Islet precursor cell (in vitro differentiated cells): ENCODE data around the gene RNF227.

ENCODE experiments used
- DNase-seq: peaks from one replicate; pipeline ENCODE4 v3.0.0-alpha.2; 2018

The RNF227 gene

GRCh38 chr17:7929158-7930023, 13.3 kb upstream of the RNF227 start, which contains the start of gene KCNAB3:
KCNAB3 (minus strand) TSS chr17:7929856; CDS start chr17:7929435, 421 bp downstream.
- DNase-seq: peak; percentile 91

GRCh38 chr17:7927596-7927995, 11.5 kb upstream of the RNF227 start:
- no peak for DNase-seq

- DNase-seq: peak; percentile 91
Measured at GRCh38 chr17:7922845-7923628, 6.9 kb upstream of the RNF227 start.

DNA sequence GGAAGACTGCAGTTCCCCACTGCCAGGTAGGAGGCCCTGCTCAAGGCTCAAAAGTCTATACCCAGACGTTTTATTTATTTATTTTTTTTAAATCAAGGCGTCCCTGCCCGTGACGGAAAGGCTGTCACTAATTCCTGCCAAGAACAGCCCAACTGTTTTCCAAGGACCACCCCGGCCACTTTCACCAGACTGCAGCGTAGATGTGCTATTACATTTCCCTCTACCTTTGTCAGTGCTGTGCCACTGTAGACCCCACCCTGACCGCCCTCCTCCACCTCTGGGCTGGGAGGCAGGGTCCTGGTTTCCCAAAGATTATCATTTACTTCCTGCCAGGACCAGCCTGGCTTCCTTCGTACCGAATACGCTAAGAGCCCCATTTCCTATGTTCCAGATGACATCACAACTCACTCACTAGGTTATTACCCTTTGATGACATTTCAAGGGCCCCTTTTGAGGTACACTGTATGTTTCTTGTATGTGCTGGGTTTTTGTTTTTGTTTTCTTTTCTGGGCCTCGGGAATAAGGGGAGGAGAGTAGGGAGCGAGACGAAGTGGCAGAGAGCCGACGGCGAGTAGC, 6.3 kb upstream of the RNF227 start:
- DNase-seq: no peak

DNA sequence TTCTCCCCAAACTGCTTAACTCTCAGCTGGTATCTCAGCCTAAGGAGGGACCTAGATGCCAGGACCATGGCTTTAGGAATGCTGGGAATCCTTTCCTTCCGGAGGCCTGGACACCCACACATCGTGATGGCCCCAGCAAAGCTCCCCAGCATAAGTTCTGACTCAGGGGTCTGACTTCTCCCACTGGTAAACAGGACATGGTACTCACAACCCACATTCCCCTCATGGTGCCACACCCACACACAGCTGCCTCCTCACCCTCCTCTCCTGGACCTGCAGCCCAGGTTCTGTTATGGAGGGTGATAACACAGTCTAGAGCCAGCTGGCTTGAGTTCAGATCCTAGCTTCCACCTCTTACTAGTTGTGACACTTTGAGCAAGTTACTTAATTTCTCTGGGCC, 719 bp upstream of the RNF227 start:
- DNase-seq: no peak

GRCh38 chr17:7916385-7916682, 245 bp upstream of the RNF227 start:
- DNase-seq: no peak

DNA sequence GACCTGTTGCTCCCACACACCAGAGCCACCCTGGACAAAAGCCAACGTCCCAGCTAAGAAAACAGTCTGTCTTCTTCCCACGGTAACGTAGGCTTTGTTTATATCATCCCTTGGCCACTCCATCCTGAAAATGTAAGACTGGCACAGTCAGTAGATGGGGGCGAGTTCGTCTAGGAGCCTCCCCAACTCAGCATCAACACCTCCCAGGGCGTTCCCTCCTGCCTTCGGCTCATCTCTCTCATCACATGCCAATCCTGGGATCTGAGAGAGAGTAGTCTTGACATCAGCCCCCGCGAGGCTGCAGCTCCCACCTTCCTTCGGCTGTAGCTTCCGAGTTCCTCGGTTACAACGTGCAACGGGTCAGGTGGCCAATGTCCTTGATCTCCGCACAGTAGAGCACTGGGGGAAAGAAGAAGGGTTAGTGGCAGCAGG, 894 bp downstream of the RNF227 start:
- no peak for DNase-seq

GRCh38 chr17:7912927-7913524, 3.1 kb downstream of the RNF227 start:
- peak; percentile 84 for DNase-seq

DNA sequence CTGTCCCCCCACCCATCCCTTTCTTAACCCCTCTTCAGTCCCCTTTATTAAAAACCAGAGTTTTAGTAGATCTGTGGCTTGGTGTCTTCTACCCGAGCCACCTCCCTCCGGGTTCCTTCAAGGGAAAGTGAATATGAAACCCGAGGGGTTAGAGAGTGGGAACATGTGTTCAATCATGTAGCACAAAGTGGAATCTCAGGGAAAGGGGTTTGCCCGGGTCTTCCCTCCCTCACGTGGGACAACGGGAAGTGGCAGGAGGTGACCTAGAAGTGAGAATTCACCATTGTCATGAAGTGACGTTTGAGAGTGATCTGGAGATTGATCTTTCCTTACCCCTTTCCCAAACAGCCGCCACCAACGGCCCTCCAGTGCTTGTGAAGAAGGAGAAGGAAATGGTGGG, 5.0 kb downstream of the RNF227 start:
- no peak for DNase-seq

GRCh38 chr17:7910711-7911110, 5.4 kb downstream of the RNF227 start:
- DNase-seq: no peak

DNA sequence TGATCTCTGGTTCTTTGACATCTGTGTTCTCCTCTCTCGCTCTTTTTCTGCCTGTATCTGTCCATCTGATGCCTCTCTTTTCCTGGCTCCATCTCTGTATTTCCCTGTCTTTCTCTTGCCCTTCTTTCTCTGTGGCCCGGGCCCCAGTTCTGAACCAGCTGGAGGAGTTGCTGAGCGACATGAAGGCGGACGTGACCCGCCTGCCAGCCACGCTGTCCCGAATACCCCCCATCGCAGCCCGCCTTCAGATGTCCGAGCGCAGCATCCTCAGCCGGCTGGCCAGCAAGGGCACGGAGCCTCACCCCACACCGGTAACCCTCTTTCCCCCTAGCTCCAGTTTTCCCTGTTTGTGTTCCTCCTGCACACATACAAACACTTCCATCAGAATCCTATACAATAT, 5.8 kb downstream of the RNF227 start:
- DNase-seq: no peak

GRCh38 chr17:7909089-7909488, 7.0 kb downstream of the RNF227 start:
- no peak for DNase-seq

DNA sequence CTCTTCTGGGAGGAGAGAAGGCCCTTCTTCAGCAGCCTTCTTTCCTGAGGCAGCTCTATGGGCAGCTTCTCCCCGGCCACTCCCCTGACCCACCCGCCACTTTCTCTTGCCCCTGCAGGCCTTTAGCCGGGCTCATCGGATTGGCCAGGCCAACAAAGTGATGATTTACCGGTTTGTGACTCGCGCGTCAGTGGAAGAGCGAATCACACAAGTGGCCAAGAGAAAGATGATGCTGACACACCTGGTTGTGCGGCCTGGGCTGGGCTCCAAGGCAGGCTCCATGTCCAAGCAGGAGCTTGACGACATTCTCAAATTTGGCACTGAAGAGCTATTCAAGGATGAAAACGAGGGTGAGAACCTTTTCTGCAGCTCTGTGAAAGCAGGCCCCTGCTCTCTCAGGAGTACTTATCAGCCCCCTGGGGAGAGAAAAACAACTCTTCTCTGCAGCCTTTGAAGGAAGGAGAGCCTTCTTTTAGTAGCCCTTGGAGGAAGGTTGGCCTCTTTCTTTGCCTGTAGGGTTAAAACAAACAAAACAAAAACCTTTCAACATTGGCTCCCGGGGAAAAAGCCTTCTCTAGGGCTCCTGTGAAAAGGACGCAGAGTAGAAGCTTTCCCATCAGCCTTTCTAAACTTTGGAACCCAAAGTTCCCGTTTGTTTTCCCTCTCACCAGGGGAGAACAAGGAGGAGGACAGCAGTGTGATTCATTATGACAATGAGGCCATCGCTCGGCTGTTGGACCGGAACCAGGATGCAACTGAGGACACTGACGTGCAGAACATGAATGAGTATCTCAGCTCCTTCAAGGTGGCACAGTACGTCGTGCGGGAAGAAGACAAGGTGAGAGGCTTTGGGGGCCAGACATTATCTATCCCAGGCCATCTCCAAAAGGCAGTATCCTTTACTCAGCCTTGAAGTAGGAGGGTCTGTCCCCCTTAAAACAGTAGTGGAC, 12.7 kb downstream of the RNF227 start:
- DNase-seq: peak; percentile 71

DNA sequence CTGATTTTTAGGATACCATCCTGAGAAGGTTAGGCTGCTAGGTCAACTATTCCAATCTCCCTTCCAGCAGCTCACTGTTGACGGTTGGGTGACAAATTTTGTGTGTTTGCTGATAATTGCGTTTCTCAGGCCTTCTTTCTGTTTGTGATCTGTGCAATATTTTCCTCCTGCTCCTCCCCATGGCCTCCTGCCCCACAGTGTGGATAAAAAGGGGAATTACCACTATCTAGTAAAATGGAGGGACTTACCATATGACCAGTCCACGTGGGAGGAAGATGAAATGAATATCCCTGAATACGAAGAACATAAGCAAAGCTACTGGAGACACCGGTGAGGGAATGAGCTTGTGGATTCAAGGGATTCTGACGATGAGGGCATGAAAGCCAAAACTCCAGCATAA, 18.3 kb downstream of the RNF227 start:
- DNase-seq: peak; percentile 48

DNA sequence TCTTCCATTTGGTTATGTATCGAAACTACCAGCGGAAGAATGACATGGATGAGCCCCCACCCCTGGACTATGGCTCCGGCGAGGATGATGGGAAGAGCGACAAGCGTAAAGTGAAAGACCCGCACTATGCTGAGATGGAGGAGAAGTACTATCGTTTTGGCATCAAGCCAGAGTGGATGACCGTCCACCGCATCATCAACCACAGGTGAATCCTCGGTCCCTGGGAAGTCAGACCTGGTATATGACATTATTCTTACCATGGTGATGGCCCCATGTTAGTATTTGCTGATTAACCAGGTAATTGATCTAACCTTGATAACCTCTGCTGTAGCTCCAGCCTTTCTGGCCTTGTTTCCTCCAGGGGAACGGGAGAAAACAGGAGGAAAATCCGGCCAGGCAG, 19.0 kb downstream of the RNF227 start:
- DNase-seq: peak; percentile 30

DNA sequence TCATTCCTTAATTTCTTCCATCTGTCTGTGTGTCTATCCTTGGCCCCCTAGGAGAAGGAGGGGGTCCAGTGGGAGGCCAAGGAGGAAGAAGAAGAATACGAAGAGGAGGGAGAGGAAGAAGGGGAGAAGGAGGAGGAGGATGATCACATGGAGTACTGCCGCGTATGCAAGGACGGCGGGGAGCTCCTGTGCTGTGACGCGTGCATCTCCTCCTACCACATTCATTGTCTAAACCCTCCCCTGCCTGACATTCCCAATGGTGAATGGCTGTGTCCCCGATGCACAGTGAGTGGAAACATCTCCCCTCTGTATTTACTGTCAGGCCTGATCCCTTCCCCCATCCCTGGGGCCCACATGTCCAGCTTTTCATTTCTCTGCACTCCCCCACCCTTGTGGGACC, 21.2 kb downstream of the RNF227 start:
- DNase-seq: peak; percentile 38

- DNase-seq: peak; percentile 42
Measured at GRCh38 chr17:7894226-7894625, 21.9 kb downstream of the RNF227 start.

- peak; percentile 42 for DNase-seq
Measured at GRCh38 chr17:7893187-7893880, 22.8 kb downstream of the RNF227 start.

GRCh38 chr17:7889166-7889955, 26.7 kb downstream of the RNF227 start:
- DNase-seq: peak; percentile 89

DNA sequence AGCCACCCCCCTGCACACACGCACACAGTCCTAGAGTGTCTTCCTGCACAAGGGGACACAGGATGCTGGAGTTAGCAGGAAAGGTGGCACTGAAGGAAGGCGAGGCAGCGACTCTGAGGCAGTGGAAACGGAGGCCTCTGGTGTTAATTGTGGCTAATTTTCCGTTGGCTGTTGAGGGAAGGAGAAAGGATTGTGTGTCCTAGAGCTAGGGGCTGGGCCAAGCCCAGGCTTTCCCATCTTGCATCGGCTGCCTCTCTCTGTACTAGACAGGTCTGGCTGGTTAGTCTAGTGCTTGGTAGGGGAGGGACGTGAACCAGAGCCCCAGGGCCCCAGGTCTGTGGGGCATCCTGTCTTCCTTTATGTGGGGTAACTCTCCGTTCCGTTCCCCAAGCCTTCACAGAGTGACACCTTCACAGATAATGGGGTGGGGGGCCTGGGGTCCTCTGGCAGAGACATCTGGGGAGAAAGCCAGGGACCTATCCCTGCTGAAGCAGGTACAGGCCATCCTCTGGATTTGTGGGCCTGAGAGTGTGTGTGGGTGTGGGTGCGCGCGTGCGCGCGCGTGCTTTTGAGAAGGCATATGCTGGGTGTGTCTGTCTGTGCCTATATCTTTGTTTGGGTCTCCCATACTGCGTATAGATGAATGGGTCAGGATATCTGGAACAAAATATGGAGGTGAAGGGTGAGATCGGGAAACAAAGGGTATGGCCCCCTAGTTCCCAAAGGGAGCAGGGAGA, 27.7 kb downstream of the RNF227 start, which contains the start of gene CHD3:
CHD3 (plus strand) TSS at position 606 of the 737 bp plus-strand sequence. CDS start 212 bp downstream, outside the sequence.
- DNase-seq: peak; percentile 91
